Esophagus muscularis mucosa (tissue), 4 donors: ENCODE results near the gene GALNT7. TPM values are rescaled to one million over a fixed set of nuclear protein-coding genes. Genes with fewer than 3 reads are reported as not detected.

Source experiments
- DNase-seq: peaks from one replicate; pipeline ENCODE4 v3.0.0-alpha.2; 2017; ENCODE audit errors: extremely low spot score
- H3K27ac ChIP-seq, 4 donors: fragments of 200-600 bp; sonication (generic); replicated peaks in 1 of 4; 1 replicate in 3 of 4; 2 replicates in 1 of 4; pipeline ENCODE4 v1.5.1; 2016 to 2019; ENCODE audit warnings: mild to moderate bottlenecking in 1 of 4
- H3K27me3 ChIP-seq, 4 donors: fragments of 200-600 bp; sonication (generic); one replicate each; pipeline versions ENCODE4 v1.5.1 to v1.6.0; 2016 to 2019
- H3K36me3 ChIP-seq, 4 donors: fragments of 200-600 bp; sonication (generic); one replicate each; pipeline ENCODE4 v1.5.1; 2016 to 2019
- H3K4me1 ChIP-seq, 4 donors: fragments of 200-600 bp; sonication (generic); one replicate each; pipeline ENCODE4 v1.5.1; 2016 to 2019
- H3K4me3 ChIP-seq, 4 donors: fragments of 200-600 bp; sonication (generic); 1 replicate in 2 of 4; 2 replicates in 2 of 4; pipeline ENCODE4 v1.5.1; 2016 to 2019; ENCODE audit warnings: mild to moderate bottlenecking in 4 of 4, moderate library complexity in 1 of 4
- H3K9me3 ChIP-seq, 4 donors: fragments of 200-600 bp; sonication (generic); 1 replicate in 3 of 4; 2 replicates in 1 of 4; pipeline ENCODE4 v1.5.1; 2016 to 2019
- CTCF ChIP-seq, 3 experiments: fragments of 200-600 bp in 2 of 3; fragments of 450-650 bp in 1 of 3; sonication (generic) in 2 of 3; IDR thresholded peaks; one replicate each; pipeline ENCODE4 v1.5.1; 2017 to 2019; ENCODE audit warnings: antibody characterized with exemption in 3 of 3, mild to moderate bottlenecking in 2 of 3, moderate library complexity in 1 of 3
- EP300 ChIP-seq: sonication (generic); formaldehyde crosslinking; IDR thresholded peaks from one replicate; pipeline ENCODE4 v1.6.1; 2017; ENCODE audit warnings: antibody characterized with exemption
- POLR2A ChIP-seq: fragments of 450-650 bp; IDR thresholded peaks from one replicate; pipeline ENCODE4 v1.6.1; 2017; ENCODE audit warnings: antibody characterized with exemption, moderate library complexity, mild to moderate bottlenecking, low read depth
- POLR2AphosphoS5 ChIP-seq, 2 donors: sonication (generic); formaldehyde crosslinking; IDR thresholded peaks; one replicate each; pipeline ENCODE4 v1.6.1; 2017; ENCODE audit warnings: antibody characterized with exemption in 2 of 2
- WGBS: methylation state at CpG from one replicate; pipeline ENCODE4 v1.1.5; 2018; 5-methylcytosine and 5-hydroxymethylcytosine counted together
- intact Hi-C: fragments of 100-400 bp; cut with DNase I; formaldehyde crosslinking; loops from one replicate; pipeline ENCODE4 v1.15.1; 2023
- total RNA-seq, 4 donors: library from RNA; depleted of rRNA; stranded (reverse); fragments of >200 nt; gene quantifications; one replicate each; pipeline versions ENCODE4 v1.1.0 to v1.2.1, GENCODE V29; 2016

GALNT7 gene
- total RNA-seq, 4 donors from 2014 or later: 9.6 to 20.2 (median 12.9) TPM

- no peak overlapping the region for H3K4me3 ChIP-seq
- H3K36me3 ChIP-seq: no peaks in the 10 kb centered on the region
- no peak overlapping the region for H3K27ac ChIP-seq
- 97% methylated on average over 2 of the region's 2 CpGs for WGBS
- no peaks in the 10 kb centered on the region for H3K9me3 ChIP-seq
- no peak for TF ChIP-seq CTCF (IDR thresholded peaks at IDR 0.05)
- peaks cover 7 to 26% (median 18%) of the 10 kb centered on the region in 4 donors for H3K4me1 ChIP-seq
- H3K27me3 ChIP-seq: no peaks in the 10 kb centered on the region
- no peak for DNase-seq
- intact Hi-C loops: loop anchor here (10.0 kb wide), 1 partner anchor 149 kb away; no protein-coding TSS in a partner anchor
These were observed 5.6 kb downstream of the GALNT7 start for GRCh38 chr4:173174184-173174583.

- H3K27ac ChIP-seq: no peak overlapping the region
- 77% methylated on average over 3 of the region's 3 CpGs for WGBS
- H3K36me3 ChIP-seq: no peaks in the 10 kb centered on the region
- no peaks in the 10 kb centered on the region for H3K27me3 ChIP-seq
- TF ChIP-seq POLR2AphosphoS5 (IDR thresholded peaks at IDR 0.05): no peak
- no peak for TF ChIP-seq CTCF (IDR thresholded peaks at IDR 0.05)
- no peak for TF ChIP-seq EP300
- TF ChIP-seq POLR2A: no peak
- intact Hi-C loops: loop anchor here (10.0 kb wide), 1 partner anchor 150 kb away; no protein-coding TSS in a partner anchor
- peaks cover 7 to 26% (median 18%) of the 10 kb centered on the region in 4 donors for H3K4me1 ChIP-seq
- no peaks in the 10 kb centered on the region for H3K9me3 ChIP-seq
- no peak overlapping the region for H3K4me3 ChIP-seq
- DNase-seq: no peak
These were observed 6.0 kb downstream of the GALNT7 start for GRCh38 chr4:173174594-173175012.

GRCh38 chr4:173176010-173176409 is 7.4 kb downstream of the GALNT7 start:
- Histone ChIP-seq H3K9me3 (no peaks in the 10 kb centered on the region), H3K4me1 (peaks cover 1 to 16% (median 8%) of the 10 kb centered on the region in 4 donors), H3K4me3 (no peak overlapping the region), H3K27me3 (no peaks in the 10 kb centered on the region), H3K36me3 (no peaks in the 10 kb centered on the region), H3K27ac (no peak overlapping the region)
- WGBS: 95% methylated on average over 6 of the region's 6 CpGs
- no peak for DNase-seq
- TF ChIP-seq POLR2AphosphoS5 (IDR thresholded peaks at IDR 0.05) (no peak), CTCF (IDR thresholded peaks at IDR 0.05) (no peak), POLR2A (no peak), EP300 (no peak)
- intact Hi-C loops: loop anchor here (10.0 kb wide), 1 partner anchor 151 kb away; no protein-coding TSS in a partner anchor

GRCh38 chr4:173177232-173177631 is 8.6 kb downstream of the GALNT7 start:
- no peak for TF ChIP-seq EP300
- TF ChIP-seq CTCF (IDR thresholded peaks at IDR 0.05): no peak
- TF ChIP-seq POLR2AphosphoS5 (IDR thresholded peaks at IDR 0.05): no peak
- no peak for TF ChIP-seq POLR2A
- no peaks in the 10 kb centered on the region for H3K9me3 ChIP-seq
- intact Hi-C loops: loop anchor here (10.0 kb wide), 1 partner anchor 152 kb away; no protein-coding TSS in a partner anchor
- no peaks in the 10 kb centered on the region for H3K27me3 ChIP-seq
- H3K27ac ChIP-seq: no peak overlapping the region
- DNase-seq: no peak
- H3K4me3 ChIP-seq: no peak overlapping the region
- peaks cover 0 to 20% (median 9%) of the 10 kb centered on the region in 4 donors for H3K4me1 ChIP-seq
- no peaks in the 10 kb centered on the region for H3K36me3 ChIP-seq
- WGBS: 88% methylated on average over 3 of the region's 3 CpGs

- no peak for TF ChIP-seq POLR2AphosphoS5 (IDR thresholded peaks at IDR 0.05)
- no peak for TF ChIP-seq CTCF (IDR thresholded peaks at IDR 0.05)
- TF ChIP-seq POLR2A: no peak
- TF ChIP-seq EP300: no peak
- no peaks in the 10 kb centered on the region for H3K36me3 ChIP-seq
- peaks cover 0 to 25% (median 13%) of the 10 kb centered on the region in 4 donors for H3K4me1 ChIP-seq
- DNase-seq: no peak
- H3K4me3 ChIP-seq: no peak overlapping the region
- 91% methylated on average over 1 of the region's 1 CpG for WGBS
- no peaks in the 10 kb centered on the region for H3K9me3 ChIP-seq
- H3K27ac ChIP-seq: no peak overlapping the region
- no peaks in the 10 kb centered on the region for H3K27me3 ChIP-seq
- intact Hi-C loops: loop anchor here (10.0 kb wide), 1 partner anchor 153 kb away; no protein-coding TSS in a partner anchor
These were observed 9.5 kb downstream of the GALNT7 start for GRCh38 chr4:173178144-173178543.
